ENCODE measurements around the gene GAS1.

GAS1 gene, protein sequence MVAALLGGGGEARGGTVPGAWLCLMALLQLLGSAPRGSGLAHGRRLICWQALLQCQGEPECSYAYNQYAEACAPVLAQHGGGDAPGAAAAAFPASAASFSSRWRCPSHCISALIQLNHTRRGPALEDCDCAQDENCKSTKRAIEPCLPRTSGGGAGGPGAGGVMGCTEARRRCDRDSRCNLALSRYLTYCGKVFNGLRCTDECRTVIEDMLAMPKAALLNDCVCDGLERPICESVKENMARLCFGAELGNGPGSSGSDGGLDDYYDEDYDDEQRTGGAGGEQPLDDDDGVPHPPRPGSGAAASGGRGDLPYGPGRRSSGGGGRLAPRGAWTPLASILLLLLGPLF

DNA sequence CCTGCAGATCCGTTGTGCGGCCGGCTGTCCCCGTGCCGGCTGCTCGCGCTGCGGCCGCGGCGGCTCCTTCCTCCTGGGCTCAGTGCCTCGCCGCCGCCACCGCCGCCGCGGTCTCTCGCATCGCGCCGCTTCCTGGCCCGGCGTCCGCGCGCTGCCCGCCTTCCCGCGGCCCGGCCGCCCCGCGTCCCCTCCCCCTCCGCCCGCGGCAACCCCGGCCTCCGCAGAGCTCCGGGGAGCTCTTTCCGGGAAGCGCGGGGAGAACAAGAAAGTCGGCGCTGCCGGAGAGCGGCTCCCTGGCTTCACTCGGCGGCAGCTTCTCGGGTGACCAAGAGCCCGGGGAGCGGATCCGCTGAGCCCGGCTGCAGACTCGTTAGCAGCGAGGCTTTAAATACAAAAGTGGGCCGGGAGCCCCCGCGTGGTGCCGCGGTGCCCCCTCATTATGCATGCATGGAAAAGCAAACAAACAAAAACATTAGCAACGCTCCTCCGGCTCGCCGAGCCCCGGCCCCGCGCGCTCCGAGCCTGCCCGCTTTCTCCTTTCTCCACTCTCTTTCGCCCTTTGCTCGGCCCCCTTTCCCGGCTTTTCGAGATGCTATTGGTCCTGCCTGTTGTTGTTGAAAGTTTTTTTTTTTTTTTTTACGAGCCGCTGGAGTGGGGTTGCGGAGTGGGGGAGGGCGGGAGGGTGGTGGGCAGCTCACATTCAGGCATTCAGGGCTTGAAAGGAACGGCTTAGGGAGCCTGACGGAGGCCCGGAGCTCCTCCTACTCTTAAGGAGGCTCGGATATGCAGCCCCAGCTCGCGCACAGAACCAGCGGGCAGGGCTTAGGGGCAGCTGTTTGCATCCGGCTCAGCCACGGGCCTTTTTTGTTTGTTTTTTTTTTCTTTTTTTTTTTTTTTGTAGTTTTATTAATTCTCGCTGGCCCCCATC, at the start of gene GAS1:
GAS1 (minus strand) TSS at position 361 of the 928 bp plus-strand sequence. CDS start 727 bp downstream, outside the sequence.
- DNase-seq: peak; percentile 59

DNA sequence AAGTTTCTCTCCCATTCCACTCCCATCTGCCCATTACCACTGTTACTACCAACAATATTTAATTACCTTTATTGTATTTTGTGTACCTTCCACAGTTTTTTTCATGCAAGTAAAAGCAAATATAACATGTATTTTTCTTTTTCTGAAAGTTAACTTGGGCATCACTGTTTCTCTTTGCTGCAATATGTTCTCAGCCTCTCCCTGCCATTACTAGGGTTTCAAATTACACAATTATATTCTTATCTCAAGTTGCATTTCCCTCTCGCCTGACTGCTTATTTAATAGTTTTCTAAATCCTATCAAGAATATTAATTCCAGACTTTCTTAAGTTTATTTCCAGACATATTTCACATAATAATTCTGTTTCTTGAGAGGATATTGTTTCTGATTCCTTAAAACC, 46.9 kb upstream of the GAS1 start:
- no peak for DNase-seq

DNA sequence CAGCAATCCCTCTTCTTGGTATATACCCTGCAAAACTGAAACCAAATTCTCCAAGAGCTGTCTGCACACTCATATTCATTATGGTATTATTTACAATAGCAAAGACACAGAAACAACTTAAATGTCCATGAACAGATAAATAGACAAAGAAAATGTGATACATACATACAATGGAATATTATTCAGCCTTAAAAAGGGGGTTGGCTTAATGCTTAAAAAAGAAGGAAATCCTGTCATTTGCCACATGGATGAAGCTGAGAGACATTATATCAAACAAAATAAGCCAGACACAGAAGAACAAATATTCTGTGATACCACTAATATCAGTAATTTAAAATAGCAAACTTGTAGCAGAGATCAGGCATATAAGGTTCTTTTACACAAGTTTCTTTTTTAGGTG, 46.5 kb upstream of the GAS1 start:
- no peak for DNase-seq

DNA sequence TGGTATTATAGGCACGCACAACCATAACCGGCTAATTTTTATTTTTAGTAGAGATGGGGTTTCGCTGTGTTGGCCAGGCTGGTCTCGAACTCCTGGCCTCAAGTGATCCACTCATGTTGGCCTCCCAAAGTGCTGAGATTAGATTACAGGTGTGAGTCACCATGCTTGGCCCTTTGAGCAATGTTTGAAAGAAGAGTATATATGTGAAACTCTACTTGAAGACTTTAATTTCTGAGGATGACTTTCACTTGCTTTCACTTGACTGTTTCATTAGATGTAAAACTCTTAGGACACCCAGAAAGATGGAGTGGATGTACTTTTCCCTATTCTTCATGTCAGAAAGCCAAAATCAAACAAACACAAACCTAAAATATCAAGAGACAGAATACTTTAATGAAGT, 43.8 kb upstream of the GAS1 start:
- no peak for DNase-seq

DNA sequence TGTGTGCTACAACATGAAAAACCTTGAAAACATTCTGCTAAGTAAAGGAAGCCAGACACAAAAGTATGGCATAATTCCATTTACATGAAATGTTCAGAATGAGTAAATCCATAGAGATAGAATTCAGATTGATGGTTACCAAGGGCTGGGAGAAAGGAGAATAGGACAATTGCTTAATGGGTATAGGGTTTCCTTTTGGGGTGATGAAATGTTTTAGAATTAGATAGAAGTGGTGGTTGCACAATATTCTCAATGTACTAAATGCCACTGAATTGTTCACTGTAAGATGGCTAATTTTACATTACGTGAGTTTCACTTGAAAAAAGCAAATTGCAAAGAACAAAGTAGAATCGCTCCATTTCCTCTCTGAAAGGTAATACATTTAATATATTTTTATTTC, 43.0 kb upstream of the GAS1 start:
- no peak for DNase-seq

DNA sequence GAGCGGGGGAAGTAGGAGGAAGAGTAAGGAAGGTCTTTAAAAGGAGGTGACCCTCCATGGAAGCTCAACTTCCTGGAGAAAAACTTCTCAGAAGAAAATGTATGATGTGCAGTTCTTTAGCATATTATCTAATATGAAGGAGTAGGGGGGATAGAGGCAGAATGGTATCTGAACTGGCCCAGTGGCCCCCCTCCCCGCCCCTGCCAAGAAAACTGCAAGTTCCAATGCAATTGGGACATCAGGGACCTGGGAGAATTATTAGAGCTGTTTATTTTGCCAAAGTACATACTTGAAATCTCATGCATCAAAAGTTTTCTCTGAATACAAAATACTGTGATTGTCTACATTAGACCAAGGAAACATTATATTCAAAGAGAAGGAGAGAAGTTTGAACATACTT, 40.6 kb upstream of the GAS1 start:
- no peak for DNase-seq

DNA sequence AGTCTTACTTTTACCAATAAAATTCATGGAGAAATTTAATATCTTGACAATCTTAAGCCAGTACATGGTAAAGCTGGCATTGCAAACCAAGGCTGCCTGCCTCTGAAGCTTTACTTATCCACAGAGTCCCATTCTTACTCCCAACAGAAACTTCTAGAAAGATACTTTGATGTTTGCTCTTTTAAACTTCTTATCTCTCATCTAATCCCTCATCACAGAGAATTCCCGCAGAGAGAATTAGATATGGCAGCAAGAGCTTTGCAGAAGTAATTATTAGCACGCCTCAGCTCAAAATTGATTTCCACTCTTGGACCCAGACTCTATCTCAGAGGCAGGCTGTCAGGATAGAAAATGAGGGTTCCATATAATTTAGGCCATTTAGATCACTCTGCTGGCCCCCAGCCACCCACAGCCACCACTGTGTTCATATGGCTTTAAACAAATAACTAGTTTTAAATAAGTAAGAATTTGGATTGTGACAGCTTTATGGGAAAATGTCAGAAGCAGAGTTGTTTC, 37.9 kb upstream of the GAS1 start:
- no peak for DNase-seq

DNA sequence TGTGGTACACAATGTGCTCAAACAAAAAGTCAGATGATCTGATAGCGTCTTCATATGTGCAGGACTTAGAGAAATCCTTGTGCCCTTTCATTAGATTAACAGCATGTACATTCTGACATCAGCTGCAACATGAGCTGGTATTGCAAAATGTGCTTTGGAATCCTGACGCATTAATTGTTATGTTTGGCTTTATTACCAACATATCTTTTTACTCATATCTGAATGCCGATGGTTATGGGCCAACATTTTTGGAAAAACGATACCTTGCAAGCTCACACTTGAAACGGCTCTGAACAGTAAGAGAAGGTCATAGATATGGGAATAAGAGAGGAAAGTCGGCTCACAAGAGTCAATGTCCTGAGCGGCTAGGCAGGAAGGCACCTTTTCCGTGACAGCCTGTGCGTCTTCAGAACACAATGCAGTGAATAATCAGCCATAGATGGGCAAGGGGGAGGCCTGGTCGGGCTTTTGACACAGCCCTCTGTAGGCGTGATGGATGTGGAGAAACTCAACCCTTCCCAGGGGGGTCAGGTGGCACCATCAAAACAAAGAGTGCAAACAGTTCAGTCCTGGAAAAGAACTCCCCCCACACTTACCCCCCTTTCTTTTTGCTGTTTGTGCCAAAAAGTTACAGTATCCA, 36.4 kb upstream of the GAS1 start:
- DNase-seq: no peak

DNA sequence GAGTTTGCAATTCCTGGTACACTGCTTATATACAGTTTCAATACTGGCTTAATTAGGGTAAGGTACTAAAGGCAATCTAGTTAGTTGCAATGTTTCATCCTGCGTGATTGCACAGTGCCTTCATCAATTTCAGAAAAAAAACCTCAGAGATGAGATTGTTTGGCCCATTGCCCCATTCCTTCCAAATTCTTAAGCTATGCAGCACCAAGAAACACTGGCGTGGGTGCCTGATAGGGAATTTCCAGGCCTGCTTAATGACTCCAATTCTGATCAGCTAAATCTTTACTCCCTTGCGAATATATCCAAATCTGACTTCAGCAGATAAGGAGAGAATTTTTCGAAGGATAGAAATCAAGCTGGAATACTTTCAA, 35.9 kb upstream of the GAS1 start:
- no peak for DNase-seq

DNA sequence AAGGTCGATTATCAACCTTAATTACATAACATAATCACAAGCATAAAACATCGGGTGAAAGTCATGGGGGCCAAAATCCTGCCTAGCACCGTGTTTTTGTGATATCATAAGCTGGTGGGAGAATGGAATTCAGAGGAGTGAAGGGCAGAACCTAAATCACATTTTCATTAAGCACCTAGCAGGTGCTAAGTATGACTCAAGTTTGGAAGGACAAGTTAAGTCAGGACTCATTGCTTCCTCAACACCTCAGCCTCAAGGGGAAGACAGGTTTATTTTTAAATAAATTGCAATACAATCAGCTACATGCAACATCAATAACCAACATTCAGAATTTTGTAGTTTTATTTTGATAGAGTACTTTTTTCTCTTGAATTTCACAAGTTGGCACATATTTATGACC, 33.5 kb upstream of the GAS1 start:
- no peak for DNase-seq

DNA sequence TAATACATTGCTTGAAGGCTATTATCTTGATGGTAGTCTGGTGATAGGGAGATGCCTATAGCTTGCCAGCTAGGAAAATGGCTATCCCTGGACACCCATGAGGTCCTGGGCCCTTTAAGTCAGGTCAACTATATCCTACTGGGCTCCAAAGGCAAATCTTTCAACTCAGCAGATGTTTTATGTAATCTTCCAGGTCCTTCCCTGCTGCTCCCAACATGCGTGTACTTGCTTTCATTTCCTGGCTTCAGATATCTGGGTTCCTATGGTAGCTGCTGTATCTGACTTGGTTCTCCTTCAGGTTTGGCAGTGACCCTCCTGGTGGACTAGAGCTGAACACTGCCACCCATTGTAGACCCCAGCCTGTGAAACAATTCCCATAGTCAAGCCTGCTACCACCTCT, 32.4 kb upstream of the GAS1 start:
- no peak for DNase-seq

DNA sequence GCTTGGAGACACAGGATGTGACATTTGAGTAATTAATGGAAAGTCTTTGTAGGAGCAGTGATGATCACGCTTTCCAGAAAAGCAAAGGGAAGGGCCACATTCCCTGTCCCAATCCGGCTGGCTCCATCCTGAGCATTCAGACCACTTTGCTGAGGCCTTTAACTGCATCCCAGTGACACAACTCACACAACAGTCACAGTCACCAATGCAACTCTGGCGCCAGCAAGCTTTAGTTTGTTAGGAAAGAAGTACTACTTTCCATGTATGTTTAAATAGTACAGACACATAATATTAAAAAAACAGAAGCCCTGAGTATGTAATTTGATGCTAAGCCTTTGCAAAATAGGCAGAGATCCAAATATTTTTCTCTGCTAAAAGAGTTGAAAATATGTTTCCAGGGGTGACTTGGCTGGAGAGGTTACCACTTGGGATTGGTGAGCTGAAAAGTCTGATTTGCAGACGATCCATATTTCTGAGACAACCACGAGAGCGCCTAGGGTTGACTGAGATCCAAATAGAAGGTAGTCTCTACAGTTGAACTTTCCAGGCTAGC, 31.7 kb upstream of the GAS1 start:
- DNase-seq: no peak

DNA sequence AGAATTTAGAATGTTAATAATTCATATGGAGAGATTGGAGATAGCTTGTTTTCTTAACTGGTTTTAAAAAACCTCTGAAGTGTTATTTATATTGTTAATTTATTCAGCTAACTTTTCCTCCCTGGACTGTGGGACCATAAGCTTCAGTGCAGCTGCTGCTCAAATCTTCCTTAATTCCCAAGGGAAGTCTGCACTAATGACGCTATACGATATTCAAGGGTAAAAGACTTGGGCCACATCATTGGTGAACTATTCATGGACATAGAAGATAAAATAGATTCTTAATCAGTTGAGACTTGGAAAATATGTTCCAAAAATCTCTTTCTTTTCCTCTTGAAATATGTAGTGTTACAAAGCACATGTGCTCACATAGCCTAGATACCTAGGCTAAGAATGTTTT, 31.1 kb upstream of the GAS1 start:
- DNase-seq: no peak

DNA sequence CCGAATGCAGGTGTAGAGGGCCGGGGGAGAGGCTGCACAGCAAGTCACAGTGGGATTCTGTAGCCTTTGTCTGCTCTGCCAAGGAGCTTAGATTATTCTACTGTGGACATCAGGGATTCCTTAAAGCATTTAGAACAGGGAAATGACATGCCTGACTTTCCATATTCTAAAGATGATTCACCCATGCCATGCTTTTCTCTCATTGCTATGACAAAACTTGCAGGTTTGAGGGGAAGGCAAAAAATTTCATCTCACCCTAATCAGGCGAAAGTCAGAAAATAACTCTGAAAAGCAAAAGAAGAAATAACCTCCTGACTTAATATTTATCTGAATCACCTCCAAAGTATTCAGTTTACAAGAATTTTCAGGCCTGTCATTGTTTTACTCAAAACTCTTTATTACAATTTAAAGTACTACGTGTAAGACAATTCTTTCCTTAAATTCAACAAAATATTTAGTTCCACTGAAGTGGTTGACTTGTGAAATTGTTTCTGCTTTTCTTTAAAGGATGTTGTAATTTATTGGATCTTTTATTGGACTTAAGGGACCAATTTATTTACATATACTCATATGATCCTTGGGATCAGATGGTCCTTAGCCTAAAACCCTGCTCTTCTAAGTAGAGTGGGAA, 30.0 kb upstream of the GAS1 start:
- no peak for DNase-seq

DNA sequence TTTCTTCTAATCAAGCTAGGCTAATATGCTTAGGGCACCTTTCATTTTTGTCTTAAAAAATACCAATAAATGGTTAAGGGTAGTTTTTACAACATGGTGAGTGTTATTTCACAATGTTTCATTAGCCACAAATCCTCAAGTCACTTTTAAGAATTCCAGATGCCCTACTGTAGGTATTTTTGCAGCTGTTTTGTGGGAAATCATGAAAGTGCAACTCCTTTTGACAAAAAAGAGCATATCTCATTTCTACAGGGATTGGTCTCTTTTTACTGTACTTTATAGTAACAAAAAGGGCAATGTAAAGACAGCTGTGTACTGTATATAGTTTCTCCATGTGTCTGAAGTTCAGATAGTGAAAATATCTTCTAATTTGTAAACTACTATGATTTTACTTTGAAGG, 28.3 kb upstream of the GAS1 start:
- DNase-seq: no peak

DNA sequence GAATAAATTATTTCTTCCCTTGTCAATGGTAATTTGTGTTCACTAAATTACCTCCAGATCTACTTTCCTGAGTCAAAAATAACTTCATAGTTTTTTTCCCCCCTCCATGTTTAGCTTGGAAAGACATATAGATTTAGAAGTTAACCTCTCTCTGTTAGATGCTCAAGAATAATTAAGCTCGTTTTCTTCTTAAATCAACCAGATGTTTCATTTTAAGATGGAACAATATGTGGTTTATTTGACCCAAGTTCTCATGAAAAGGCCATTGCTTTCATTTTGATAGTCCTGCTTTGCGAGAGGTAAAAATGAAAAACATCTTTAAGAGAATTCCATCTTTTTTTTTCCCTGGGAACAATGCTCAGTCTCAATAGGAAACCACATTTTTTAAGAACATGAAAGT, 27.7 kb upstream of the GAS1 start:
- DNase-seq: no peak

DNA sequence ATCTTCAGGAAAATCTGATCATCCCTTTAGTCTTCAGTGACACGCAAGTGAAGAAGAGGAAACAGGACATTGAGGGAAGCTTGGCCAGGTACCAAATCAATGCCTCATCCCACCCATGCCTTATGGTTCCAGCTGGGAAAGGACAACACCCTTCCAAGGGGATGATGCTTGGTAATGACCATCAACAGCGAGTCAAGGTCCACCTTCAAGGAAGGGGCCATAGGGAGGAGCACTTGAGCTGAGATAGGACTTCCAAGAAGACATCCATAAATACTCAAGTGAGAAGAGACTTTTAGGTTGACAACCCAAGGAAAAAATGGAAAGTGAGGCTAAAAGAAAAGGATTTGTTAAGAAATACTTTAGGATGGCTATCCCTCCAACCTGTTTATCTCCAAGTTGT, 27.1 kb upstream of the GAS1 start:
- no peak for DNase-seq

DNA sequence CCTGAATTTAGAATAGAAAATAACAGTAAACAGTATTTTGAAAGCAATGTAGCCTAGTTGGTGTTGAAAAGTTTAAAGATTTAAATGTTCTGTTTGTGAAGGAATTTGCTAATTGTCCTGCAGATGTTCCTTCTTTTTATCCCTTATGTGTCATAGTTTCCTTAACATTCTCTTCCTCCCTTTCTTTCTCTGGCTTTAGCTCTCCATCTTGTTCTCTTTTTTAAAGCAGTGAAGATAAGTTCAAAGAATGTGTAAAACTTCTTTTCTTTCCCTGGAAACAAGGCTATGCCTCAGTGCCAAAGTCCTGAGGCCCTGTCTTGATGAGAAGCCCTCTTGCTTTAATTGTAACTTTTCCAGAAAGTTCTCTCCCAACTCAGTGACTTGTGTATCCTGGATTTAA, 24.4 kb upstream of the GAS1 start:
- DNase-seq: no peak

DNA sequence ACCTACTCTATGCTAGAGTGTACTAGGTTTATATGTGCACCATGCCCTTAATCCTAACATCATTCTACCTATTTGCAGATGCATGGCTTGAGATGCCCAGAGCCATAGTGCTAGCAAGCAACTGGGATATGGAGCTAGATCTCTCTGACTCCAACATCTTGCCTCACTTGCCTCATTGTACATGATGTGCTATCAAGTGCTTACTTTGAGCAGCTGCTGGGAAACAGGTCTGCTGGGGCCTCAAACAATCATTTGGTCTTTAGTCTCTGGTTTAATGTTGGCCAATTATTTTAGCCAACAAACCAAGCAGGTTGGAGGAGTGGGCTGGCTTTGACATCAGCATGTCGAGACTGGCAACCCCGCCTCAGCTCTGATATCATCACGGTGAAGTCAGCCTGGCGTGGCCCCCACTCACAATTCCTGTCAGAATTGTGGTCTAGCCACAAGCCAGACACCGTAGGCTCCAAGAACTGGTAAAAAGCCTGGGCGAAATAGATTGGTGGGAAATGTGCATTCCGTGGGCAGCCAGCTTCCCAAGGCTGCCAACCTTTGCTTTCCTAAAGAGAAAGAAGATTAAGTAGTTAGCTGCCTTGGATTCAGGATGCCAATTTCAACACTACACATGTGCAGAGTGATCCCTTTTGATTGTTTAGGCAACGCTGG, 21.1 kb upstream of the GAS1 start:
- no peak for DNase-seq

DNA sequence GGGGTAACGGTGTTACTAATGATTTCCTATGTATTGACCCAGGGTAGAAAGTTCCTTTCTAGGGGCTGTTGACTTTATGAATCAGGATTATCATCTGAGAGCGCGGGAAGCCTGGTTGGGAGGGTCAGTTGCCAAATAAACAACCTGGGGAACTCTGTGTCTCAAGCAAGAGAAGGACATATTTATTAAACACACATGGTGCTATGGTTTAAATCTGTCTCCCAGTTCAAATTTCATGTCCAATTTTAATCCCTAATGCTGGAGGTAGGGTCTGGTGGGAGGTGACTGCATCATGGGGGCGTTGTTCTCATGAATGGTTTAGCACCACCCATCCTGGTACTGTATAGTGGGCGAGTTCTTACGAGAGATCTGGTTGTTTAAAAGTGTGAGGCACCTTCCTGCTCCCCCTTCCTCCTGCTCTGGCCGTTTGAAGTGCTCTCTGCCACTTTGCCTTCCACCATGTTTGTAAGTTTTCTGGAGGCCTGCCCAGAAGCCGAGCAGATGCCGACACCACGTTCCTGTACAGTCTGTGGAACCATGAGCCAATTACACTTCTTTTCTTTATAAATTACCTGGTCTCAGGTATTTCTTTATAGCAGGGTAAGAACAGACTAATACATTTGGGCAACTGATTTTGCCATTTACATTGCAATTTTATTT, 19.7 kb upstream of the GAS1 start:
- DNase-seq: no peak

DNA sequence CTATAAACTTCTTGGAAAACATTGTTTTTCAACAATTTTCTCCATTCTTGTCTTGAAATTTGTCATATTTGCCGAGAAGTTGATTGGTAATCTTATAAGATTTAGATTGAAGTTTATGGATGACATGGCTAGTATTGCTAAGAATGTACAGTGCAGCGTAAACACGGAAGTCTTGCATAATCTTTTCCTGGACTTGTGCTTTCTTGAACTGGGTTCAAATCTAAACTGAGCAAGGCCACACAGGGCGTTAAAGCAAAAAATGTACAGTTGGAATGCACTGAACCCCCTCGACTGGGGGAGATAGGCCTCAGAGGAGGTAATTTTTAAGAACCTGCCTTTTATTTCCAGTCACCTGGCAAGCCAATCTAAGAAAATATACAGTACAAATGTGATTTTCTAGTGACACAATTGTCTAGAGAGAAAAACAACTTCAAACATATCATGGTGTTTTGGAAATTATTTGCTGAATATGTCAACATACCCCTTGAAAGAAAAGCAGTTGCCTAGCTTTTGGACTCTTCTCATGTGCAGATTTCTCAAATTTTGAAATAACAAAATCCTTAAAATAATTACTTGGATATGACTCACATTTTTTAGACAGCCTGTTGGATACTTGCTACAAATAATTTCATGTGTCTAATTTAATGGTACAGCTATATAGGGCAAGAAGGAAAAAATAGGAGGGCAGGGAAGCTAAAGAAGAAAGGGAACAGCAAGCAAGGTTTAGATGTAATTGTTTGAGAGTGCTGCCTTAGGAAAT, 18.5 kb upstream of the GAS1 start:
- DNase-seq: no peak
